Ishikawa (cell line): Measurements from ENCODE around the gene RAB11B.
A peak's percentile ranks its signal among the peaks of the same experiment; 100 is the strongest.

Experiments used
- CEBPB ChIP-seq: IDR thresholded peaks from 2 replicates; pipeline ENCODE4 v1.6.1; 2012
- CREB1 ChIP-seq: IDR thresholded peaks from 2 replicates; pipeline ENCODE4 v1.6.1; 2012; ENCODE audit warnings: low read depth
- EGR1 ChIP-seq: IDR thresholded peaks from 2 replicates; pipeline ENCODE4 v1.6.1; 2012
- EP300 ChIP-seq: IDR thresholded peaks from 2 replicates; pipeline ENCODE4 v1.6.1; 2012; ENCODE audit warnings: borderline replicate concordance
- FOXM1 ChIP-seq: IDR thresholded peaks from 2 replicates; pipeline ENCODE4 v1.6.1; 2012; ENCODE audit warnings: low read depth, borderline replicate concordance
- NFIC ChIP-seq: IDR thresholded peaks from 2 replicates; pipeline ENCODE4 v1.6.1; 2012
- RAD21 ChIP-seq: IDR thresholded peaks from 2 replicates; pipeline ENCODE4 v1.6.1; 2012; ENCODE audit warnings: low read depth
- REST ChIP-seq: IDR thresholded peaks from 2 replicates; pipeline ENCODE4 v1.6.1; 2012; ENCODE audit warnings: low read depth, mild to moderate bottlenecking
- TAF1 ChIP-seq: IDR thresholded peaks from 2 replicates; pipeline ENCODE4 v1.6.1; 2012; ENCODE audit warnings: low read depth, mild to moderate bottlenecking
- TCF12 ChIP-seq: IDR thresholded peaks from 2 replicates; pipeline ENCODE4 v1.6.1; 2012; ENCODE audit warnings: low read depth
- TEAD4 ChIP-seq: IDR thresholded peaks from 2 replicates; pipeline ENCODE4 v1.6.1; 2012
- USF1 ChIP-seq: IDR thresholded peaks from 2 replicates; pipeline ENCODE4 v1.6.1; 2012
- YY1 ChIP-seq: IDR thresholded peaks from 2 replicates; pipeline ENCODE4 v1.6.1; 2012; ENCODE audit warnings: low read depth
- ZBTB7A ChIP-seq: IDR thresholded peaks from 2 replicates; pipeline ENCODE4 v1.6.1; 2012; ENCODE audit warnings: low read depth
- TF ChIP-seq, protein P1 (sequence below): IDR thresholded peaks from 2 replicates; pipeline ENCODE4 v1.6.1; 2012

Gene RAB11B

DNA sequence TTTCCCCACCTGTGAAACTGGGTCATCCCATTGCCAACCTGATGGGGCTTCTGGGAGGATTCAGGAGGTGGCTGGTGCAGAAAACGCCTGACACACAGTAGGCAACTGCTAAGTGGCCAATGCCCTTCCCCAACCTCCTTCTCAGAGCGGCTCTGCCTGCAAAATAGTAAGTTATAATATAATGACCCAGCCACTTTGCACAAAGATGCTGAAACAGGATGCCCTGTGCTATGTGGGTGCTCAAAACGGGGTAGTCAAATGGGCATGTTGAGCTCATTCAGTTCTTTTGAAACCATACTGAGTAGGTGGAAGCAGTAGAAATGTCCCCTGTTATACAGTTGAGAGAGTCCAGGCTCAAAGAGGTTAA lies 23.5 kb downstream of the RAB11B start:
- no peak for TF ChIP-seq EP300
- no peak for TF ChIP-seq USF1
- TF ChIP-seq REST, result no peak
- TF ChIP-seq TCF12, result no peak
- no peak for TF ChIP-seq EGR1

- TF ChIP-seq NFIC (no peak), TCF12 (no peak), EGR1 (no peak), CREB1 (no peak), YY1 (no peak), REST (no peak), USF1 (no peak)
- TF ChIP-seq, protein P1, sequence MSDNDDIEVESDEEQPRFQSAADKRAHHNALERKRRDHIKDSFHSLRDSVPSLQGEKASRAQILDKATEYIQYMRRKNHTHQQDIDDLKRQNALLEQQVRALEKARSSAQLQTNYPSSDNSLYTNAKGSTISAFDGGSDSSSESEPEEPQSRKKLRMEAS, result no peak
These were observed 26.6 kb downstream of the RAB11B start for GRCh38 chr19:8416796-8417195.

DNA sequence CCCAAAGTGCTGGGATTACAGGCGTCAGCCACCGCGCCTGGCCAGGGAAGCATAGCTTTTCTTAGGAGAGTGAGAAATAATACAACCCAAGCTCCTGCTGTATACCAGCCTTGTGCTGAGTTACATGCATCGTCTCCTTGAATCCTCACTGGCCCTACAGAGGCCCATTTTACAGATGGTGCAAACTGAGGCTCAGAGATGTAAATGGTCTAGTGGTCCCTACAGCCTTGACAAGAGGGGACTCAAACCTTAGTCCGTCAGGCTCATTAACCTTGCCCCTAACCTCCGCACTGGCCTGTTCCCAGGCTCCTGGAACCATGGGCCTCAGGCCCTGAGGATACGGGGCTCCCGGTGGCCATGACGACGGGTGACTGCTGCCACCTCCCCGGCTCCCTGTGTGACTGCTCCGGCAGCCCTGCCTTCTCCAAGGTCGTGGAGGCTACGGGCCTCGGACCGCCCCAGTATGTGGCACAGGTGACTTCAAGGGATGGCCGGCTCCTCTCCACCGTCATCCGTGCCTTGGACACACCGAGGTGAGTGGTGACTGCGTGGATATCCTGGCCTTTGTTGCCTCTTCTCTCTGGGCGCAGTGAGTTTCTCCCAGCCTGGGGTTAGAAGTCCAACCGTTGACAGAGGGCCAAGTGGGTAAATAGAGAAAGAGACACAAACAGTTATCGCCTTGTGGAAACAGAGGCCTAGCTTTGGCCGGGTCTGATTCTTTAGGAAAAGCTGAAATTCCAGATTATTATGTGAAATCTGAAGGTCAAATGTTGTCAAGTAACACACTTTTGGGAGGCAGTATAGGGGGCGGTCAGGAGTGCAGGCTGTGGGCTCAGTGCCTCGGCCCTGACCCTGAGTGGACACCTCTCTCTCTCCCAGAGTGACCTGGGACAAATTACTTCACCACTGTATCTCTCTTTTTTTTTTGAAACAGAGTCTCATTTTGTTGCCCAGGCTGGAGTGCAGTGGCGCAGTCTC lies 31.6 kb downstream of the RAB11B start:
- TF ChIP-seq EP300 (no peak), REST (no peak), EGR1 (no peak), NFIC (no peak), TAF1 (no peak), FOXM1 (no peak), RAD21 (no peak), TEAD4 (no peak)
- TF ChIP-seq, protein P1, result no peak

- TF ChIP-seq NFIC, result peak; percentile 67
- TF ChIP-seq REST, result no peak
- TF ChIP-seq USF1, result no peak
- TF ChIP-seq EGR1, result no peak
- TF ChIP-seq RAD21, result no peak
- TF ChIP-seq CEBPB, result peak; percentile 56
- TF ChIP-seq ZBTB7A, result no peak
- no peak; the same call in 1 of the 2 replicates for TF ChIP-seq TCF12
- peak; percentile 44 for TF ChIP-seq CREB1
- TF ChIP-seq, protein P1, result no peak; the same call in 1 of the 2 replicates
- TF ChIP-seq FOXM1, result no peak
- peak; percentile 61; the same call in 1 of the 2 replicates for TF ChIP-seq TEAD4
- TF ChIP-seq YY1, result no peak
- peak; percentile 50; the same call in 1 of the 2 replicates for TF ChIP-seq EP300
- no peak; the same call in 1 of the 2 replicates for TF ChIP-seq TAF1
These were observed 33.7 kb downstream of the RAB11B start for GRCh38 chr19:8423817-8424223.
